HK-2 (cell line): ENCODE measurements around the gene ADAM12.

Source experiments
- DNase-seq: peaks from one replicate; pipeline ENCODE4 v3.0.0-alpha.2; 2018; ENCODE audit not compliant: unreplicated experiment

Gene ADAM12

GRCh38 chr10:126235091-126235978 is 152.9 kb downstream of the ADAM12 start:
- no peak for DNase-seq

- no peak for DNase-seq
These were observed 153.6 kb downstream of the ADAM12 start for GRCh38 chr10:126234630-126235029.

DNA sequence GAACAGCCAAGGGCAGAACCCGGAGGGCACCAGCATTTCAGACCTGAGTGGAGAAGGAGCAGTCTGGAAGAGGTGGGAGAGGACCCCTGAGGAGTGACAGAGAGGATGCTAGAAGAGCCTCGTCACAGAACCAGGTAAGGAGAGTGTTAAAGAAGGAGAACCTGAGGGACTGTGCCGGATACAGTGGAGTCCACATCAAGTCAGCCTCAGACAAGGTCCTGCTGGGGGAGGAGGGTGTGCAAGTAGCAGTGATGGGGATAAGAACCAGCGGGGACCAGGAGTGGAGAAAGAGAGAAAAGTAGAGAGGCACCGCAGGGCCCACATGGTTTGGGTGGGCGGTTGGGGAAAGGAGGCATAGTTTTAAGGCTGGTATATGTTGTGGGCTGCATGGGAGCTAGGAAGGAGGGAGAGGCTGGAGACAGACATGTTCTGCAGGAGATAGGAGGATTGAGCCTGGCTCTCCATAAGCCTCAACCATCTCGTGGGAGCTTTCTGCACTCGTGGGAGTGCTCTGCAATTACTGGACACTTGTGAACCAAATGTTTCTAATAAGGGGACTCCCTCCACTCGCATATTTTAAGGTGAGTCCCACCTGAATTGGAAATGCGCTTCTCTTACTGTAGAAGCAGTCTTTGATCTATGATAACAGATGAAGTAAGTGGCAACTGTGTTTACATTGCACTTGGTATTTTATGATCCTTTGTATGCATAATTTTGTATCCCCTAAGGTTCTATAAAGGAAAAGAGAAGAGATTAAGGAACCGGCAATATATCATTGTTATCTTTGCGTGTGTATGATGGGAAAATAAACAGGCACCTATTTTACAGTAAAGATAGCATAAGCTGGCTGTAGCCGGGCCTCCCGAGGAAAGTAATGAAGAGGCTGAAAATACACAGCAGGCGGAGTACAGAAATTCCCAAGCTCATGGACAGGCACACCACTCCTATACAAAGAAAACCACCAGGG is 154.8 kb downstream of the ADAM12 start:
- no peak for DNase-seq

GRCh38 chr10:126230587-126230986 is 157.7 kb downstream of the ADAM12 start:
- no peak for DNase-seq

DNA sequence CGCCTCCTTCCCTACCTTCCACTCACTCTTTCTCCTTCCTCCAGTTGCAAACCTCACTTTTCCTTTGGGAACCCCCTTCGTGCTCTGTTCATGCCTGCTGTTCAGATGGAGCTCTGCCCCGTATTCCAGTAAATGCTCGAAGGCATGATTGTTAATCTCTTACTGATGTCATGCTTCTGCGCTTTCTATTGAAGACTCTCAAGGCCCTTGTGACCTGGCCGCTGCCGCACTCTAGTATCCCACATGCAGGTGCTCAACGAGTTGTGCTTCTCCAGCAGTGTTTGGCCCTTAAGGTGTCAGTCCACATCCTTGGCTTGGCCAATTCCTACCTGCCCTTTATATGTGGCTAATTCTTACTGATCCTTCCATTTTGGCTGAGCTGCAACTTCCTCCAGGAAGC is 158.6 kb downstream of the ADAM12 start:
- DNase-seq, result no peak

DNA sequence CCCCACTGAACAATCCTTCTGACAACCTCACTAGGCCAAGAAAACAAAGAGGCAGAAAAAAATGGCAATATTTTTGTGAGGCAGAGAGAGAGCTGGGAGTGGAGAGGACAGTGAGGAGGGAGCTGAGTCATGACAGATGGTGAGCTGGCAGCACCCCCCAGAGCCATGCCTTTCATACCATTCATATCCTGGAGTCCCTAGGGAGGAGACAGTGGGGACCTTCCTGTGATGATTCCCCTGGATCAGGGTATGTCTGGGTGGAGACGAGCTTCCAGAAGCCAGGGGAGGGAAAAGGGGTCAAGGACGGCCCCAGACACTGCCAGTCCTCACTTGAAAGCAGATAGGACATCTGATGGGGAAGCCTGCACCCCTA is 160.5 kb downstream of the ADAM12 start:
- DNase-seq, result peak; percentile 77

DNA sequence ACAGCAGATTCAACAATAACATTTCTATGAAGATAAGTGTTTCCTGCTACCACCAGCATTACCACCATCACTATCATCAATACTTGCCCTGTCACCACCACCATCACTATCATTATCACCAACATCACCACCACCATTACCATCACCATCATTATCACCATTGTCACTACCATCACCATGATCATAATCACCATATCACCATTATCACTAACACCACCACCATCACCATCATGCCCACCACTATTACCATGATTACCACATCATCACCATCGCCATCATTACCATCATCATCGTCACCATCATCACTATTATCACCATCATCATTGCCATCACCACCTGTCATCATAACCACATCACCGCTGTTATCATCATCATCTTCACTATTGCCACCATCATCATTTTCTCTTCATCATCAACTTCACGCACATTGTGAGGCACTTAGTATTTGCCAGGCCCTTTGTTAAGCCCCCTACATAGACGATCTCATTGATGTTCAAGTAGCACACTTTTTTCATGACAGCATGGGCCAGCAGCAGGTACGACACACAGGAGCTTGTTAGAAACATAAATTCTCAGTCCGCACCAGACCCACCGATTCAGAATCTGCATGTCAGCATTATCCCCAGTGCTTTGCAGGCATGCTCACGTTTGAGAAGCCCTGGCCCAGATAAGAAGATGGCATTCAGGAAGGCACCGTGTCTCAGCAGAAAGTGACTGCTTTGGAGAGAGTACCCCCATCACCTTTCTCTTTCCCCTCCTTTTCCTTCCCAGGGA is 161.1 kb downstream of the ADAM12 start:
- no peak for DNase-seq

DNA sequence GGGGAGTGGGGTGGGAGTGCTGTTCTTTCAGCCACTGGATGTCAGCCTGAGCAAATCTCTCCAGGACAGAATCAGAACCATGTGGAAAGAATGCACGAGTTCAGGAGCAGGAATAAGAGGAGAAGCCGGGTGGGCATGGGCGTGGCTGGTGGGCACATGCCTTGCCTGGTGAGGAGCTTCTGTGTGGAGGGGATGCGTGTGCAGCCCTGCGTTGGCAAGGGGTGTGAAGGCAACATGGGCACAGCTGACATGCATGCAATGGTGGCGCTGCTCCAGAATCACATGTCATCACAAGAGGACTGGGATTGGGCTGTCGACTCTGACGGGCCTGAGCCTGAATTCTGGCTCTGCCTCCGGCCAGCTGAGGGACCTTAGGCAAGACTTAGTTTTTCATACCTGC is 162.1 kb downstream of the ADAM12 start:
- DNase-seq, result no peak

- no peak for DNase-seq
These were observed 162.6 kb downstream of the ADAM12 start for GRCh38 chr10:126225672-126226008.

DNA sequence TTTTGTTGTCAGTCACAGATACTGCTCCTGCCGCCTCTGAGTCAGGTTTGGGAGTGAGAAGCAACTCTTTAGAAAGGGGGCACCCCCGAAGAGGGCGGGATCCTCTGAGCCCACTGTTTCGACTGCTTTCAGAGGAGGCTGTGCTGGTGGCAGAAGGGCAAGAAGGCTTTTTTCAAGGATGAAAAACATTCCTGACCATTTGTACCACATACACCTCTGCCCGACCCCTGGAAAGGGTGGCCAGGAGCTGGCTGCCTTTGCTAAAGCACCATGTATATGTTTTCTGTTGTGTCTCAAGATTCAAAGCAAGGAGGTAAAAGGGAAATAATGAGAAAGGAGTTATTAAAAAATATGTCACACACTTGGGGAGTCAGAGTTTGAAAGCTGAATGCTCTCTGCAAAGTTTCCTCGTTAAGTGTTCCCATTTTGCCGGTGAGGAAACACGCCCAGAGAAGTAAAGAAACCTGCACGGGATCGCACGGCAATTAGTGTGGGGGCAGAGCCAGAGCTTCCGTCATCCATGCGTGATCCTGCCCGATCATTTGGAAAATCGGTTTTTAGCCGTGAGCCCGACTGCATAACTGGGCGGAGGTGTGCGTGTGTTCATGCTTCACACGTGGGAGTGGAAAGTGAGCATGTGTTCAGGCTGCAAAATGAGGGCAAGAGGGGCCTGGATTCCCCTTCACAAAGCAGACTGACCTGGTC is 163.2 kb downstream of the ADAM12 start:
- no peak for DNase-seq

- DNase-seq, result no peak
These were observed 164.7 kb downstream of the ADAM12 start for GRCh38 chr10:126223512-126224067.

- DNase-seq, result no peak
These were observed 165.4 kb downstream of the ADAM12 start for GRCh38 chr10:126222736-126223511.

DNA sequence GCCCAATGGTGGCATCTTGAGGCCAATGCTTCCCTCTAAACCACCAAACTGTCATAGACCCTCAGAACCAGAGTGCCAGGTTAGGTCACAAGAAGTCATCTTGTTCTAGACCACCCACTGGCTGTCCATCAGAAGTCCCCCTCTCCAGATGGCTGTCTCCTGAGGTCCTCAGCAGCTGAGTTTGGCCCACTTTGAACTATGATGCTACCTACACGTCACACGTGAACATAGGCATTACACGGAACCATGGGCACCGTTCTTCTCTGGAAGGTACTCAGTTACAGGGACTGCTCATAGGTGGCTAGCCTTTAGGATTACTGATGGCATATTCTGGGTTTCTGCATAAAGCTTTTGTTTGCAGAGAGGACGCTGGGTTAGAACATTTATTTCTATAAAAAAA is 166.4 kb downstream of the ADAM12 start:
- no peak for DNase-seq

DNA sequence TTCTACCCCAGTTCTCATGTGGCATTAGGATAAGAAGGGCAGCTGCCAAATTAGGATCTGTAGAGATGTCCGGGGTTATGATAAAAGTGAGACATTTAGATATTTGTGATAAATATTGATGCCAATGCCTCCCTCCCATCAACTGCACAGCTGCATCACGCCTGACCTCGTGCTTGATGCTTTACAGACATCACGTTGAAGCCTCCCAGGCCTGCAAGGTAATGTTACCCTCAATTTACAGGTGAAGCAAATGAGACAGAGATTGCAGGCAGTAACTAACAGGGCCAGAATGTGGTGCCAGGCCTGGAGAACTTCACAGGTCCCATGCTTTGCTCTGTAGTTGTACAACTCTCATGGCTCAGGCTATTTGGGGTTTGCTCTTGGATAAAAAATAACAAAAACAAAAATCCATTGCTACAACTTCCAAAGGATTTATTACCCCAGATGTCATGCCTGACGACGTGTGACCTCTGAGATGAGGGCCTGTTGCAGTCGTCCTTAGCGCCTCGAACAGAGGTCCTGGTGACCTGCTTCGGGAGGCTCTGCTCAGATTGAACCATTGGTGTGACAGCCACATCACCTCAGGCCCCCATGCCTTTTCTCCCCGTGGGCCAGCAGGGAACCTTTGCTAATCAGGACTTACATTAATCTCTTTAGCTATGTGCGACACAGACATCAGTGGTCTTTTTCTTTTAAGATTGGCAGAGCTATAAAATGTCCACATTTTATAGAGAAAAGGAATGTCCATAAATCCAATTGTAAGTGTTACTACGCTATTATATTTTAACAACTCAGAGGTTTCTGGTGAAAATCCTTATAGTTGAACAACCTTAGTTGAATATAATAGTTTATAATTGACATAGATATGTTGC is 169.3 kb downstream of the ADAM12 start:
- no peak for DNase-seq

DNA sequence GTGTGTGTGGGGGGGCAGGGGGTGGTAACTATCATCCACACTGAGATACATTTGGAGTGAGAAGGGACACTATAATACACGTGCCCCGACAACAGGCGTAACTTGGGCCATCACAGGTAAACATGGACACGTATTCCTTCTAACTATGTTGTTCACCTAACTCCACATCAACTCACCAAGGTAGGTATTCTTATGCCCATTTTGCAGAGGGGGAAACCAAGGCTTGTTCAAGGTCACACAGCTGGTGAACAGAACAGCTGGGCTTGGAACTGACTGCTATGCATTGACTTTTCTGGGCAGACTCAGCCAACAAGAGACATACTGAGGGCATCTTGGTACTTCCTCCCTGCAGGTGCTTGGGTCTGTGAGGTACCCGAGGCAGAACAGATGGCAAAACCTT is 170.1 kb downstream of the ADAM12 start:
- DNase-seq, result no peak

DNA sequence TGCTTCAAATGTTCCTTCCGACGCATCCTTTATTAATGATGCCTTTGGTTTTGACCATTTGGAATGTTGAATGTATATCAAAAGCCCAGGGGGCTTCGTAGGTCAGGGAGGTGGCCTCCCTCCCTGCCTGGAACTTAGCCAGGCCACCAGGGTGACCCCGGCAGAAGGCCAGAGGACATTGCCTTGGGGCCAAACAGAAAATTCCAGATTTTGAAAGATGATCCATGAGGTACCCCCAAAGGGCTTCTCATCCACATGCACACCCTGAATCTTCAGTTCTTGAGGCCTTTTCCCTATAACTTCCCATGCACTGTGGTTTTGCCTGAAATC is 171.7 kb downstream of the ADAM12 start:
- DNase-seq, result no peak

DNA sequence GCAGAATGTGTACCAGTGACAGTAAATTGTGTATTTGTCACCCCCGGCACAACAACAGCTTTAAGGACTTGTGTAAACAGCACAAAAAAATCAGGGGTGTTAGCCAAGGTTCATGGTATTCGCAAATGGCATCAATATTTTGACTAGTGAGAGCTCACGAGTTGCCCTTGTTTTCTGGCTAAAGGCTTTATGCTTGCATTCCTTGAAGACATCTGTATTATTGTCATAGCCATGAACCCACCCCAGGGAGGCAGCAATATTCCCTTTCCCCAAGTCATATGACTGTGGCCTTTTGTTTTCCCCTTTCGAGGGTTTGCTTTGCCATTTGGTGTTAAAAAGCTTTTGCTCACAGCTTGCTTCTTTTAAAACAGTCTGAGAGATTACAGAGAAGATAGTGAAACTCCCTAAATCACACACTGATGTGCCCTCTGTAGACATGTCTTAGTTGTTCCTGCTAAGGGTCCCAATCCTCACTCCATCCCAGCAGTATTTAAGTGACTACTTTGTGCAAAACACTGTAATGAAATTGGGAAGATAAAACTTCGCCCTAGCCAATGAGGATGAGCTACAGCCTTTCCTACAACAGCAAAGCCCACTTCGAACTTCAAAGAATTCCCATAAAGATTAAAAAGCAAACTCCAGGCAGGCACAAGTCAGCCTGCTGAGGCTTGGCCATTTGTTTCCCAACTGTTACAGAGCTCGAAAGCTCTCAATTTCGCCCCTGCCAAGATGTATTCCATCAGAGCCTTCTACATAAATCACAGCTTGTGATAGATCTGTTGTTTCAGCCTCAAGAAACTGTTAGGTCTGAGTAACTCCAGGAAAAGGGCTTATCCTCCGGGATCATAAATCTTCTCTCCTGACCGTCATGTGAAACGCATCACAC is 172.3 kb downstream of the ADAM12 start:
- no peak for DNase-seq

DNA sequence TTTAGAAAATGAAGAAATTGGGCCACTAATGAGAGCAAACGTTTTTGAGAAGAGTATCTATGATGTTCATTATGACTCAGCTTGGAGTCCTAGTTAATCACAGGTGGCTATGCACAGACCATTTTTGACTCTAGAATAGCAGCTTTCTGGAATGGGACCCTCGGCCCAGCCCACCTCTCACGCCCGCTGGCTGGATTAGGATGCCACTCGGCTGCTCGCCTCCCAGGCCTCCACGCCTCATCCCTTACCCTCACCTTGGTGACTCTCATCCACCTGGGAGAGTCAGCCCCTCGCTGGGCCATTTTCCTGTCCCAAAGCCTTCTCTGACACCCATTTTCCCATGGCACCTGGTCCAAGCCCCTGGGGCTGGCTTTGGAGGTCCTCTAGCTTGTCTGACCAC is 173.6 kb downstream of the ADAM12 start:
- DNase-seq, result no peak

DNA sequence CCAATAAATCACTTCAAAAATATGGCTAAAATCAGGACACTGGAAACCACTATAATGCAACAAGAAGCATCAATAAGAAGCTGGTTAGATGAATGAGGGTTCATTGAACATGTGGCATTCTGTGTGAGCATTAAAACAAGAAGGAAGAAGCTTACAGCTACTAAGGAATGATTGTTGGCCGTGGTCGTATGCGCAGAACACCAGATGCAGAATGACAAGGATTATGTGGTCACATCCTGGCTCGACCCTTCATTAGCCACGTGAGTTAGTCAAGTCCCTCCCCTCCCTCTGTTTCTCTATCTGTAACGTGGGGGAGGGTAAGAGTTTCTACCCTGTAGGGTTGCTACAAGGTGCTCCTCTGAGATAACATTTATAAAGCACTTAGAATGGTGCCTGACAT is 174.3 kb downstream of the ADAM12 start:
- no peak for DNase-seq
